IMR-90 (cell line): Measurements from ENCODE around the gene MAPKAP1. TPM values are rescaled to one million over a fixed set of nuclear protein-coding genes. Genes with fewer than 3 reads are reported as not detected.

Experiments
- ATAC-seq: fragments of 200-7000 bp; cut with Tn5 transposase; 2 replicates; pipeline ENCODE4 v1.9.1; 2020; ENCODE audit warnings: low read depth, mild to moderate bottlenecking, moderate library complexity
- BruUV-seq: library from RNA; stranded (reverse); fragments of 400-500 nt; replicated peaks from 2 replicates; lab custom pipeline; 2021; lab: Mats Ljungman, UMichigan
- CTCF ChIA-PET: fragments of 300-600 bp; formaldehyde crosslinking; extraction: SDS; loops from one replicate; lab custom pipeline; 2021; ENCODE audit warnings: antibody characterized with exemption; lab: Yijun Ruan, JAX
- POLR2A ChIA-PET: fragments of 300-600 bp; sonication (Branson Sonifier 250); formaldehyde crosslinking; loops from one replicate; lab custom pipeline; 2022; ENCODE audit warnings: antibody characterized with exemption; ENCODE audit not compliant: unreplicated experiment; lab: Charles Lee
- DNase-seq: peaks from one replicate; pipeline ENCODE4 v3.0.0; 2013
- H2AFZ ChIP-seq: replicated peaks from 2 replicates; pipeline ENCODE3; 2013; ENCODE audit warnings: low read length, mild to moderate bottlenecking; ENCODE audit not compliant: poor library complexity
- H2AK5ac ChIP-seq: 2 replicates; pipeline ENCODE4 v1.6.1; 2013; ENCODE audit warnings: low read depth, low read length, inconsistent platforms
- H2AK9ac ChIP-seq: replicated peaks from 2 replicates; pipeline ENCODE3; 2013; ENCODE audit warnings: mild to moderate bottlenecking, low read depth, low read length, moderate library complexity; ENCODE audit not compliant: poor library complexity
- H2BK120ac ChIP-seq: 2 replicates; pipeline ENCODE4 v1.6.1; 2013; ENCODE audit warnings: low read depth, low read length, inconsistent platforms
- H2BK15ac ChIP-seq: 3 replicates; pipeline ENCODE4 v1.6.1; 2013; ENCODE audit warnings: low read depth, low read length, inconsistent platforms
- H2BK20ac ChIP-seq: 2 replicates; pipeline ENCODE4 v1.6.1; 2013; ENCODE audit warnings: low read depth, mild to moderate bottlenecking, inconsistent platforms, low read length, moderate library complexity
- H2BK5ac ChIP-seq: 2 replicates; pipeline ENCODE4 v1.6.1; 2013; ENCODE audit warnings: mild to moderate bottlenecking, low read depth, low read length, inconsistent platforms; ENCODE audit not compliant: poor library complexity, severe bottlenecking
- H3K14ac ChIP-seq: replicated peaks from 2 replicates; pipeline ENCODE4 v1.6.1; 2013; ENCODE audit warnings: low read depth, low read length, inconsistent platforms
- H3K18ac ChIP-seq: 2 replicates; pipeline ENCODE4 v1.6.1; 2013; ENCODE audit warnings: low read depth, low read length, control low read depth
- H3K23ac ChIP-seq: 2 replicates; pipeline ENCODE4 v1.6.1; 2013; ENCODE audit warnings: low read depth, low read length, inconsistent platforms
- H3K27ac ChIP-seq: 2 replicates; pipeline ENCODE4 v1.5.1; 2013; ENCODE audit warnings: mild to moderate bottlenecking, control low read depth, low read length; ENCODE audit not compliant: insufficient read depth
- H3K27me3 ChIP-seq: 2 replicates; pipeline ENCODE4 v1.6.1; 2013; ENCODE audit warnings: low read length; ENCODE audit not compliant: control insufficient read depth, insufficient read depth
- H3K36me3 ChIP-seq: 2 replicates; pipeline ENCODE4 v1.6.1; 2013; ENCODE audit warnings: low read length, mixed read lengths; ENCODE audit not compliant: control insufficient read depth, insufficient read depth
- H3K4ac ChIP-seq: 2 replicates; pipeline ENCODE4 v1.6.1; 2013; ENCODE audit warnings: low read depth, low read length, inconsistent platforms
- H3K4me1 ChIP-seq: 2 replicates; pipeline ENCODE4 v1.6.1; 2013; ENCODE audit warnings: low read length, mixed read lengths; ENCODE audit not compliant: control insufficient read depth, insufficient read depth
- H3K4me2 ChIP-seq: 2 replicates; pipeline ENCODE4 v1.6.1; 2013; ENCODE audit warnings: low read depth, mild to moderate bottlenecking, control low read depth, low read length, moderate library complexity
- H3K4me3 ChIP-seq: 2 replicates; pipeline ENCODE4 v1.5.1; 2013; ENCODE audit warnings: low read depth, mild to moderate bottlenecking, control low read depth, low read length, moderate library complexity; ENCODE audit not compliant: insufficient read depth
- H3K56ac ChIP-seq: 2 replicates; pipeline ENCODE4 v1.6.1; 2013; ENCODE audit warnings: low read length, inconsistent platforms; ENCODE audit not compliant: insufficient read depth; ENCODE audit errors: extremely low read depth
- H3K79me1 ChIP-seq, 2 experiments: 2 replicates each; pipeline ENCODE4 v1.6.1; 2013; ENCODE audit warnings: low read length in 2 of 2, inconsistent platforms in 1 of 2, low read depth in 1 of 2
- H3K9ac ChIP-seq: 2 replicates; pipeline ENCODE4 v1.6.1; 2013; ENCODE audit warnings: low read depth, low read length, control low read depth
- H3K9me1 ChIP-seq: 2 replicates; pipeline ENCODE4 v1.6.1; 2013; ENCODE audit warnings: low read length, inconsistent platforms; ENCODE audit not compliant: insufficient read depth
- H3K9me3 ChIP-seq: 2 replicates; pipeline ENCODE4 v1.6.1; 2013; ENCODE audit warnings: low read length; ENCODE audit not compliant: control insufficient read depth, insufficient read depth
- H4K20me1 ChIP-seq: 2 replicates; pipeline ENCODE4 v1.6.1; 2013; ENCODE audit warnings: low read length, inconsistent platforms; ENCODE audit not compliant: insufficient read depth
- H4K5ac ChIP-seq: 2 replicates; pipeline ENCODE4 v1.6.1; 2013; ENCODE audit warnings: mild to moderate bottlenecking, low read depth, low read length, control low read depth
- H4K8ac ChIP-seq, 2 experiments: 2 replicates each; pipeline ENCODE4 v1.6.1; 2013; ENCODE audit warnings: low read depth in 2 of 2, low read length in 2 of 2, control low read depth in 1 of 2, inconsistent platforms in 1 of 2
- H4K91ac ChIP-seq: 2 replicates; pipeline ENCODE4 v1.6.1; 2013; ENCODE audit warnings: low read depth, low read length, inconsistent platforms; ENCODE audit not compliant: insufficient read depth
- BHLHE40 ChIP-seq: fragments of 150-350 bp; IDR thresholded peaks from 2 replicates; pipeline ENCODE4 v1.6.1; 2016; ENCODE audit warnings: mild to moderate bottlenecking, low read depth, low read length
- FOS ChIP-seq: fragments of 150-350 bp; IDR thresholded peaks from 2 replicates; pipeline ENCODE4 v1.6.1; 2016; ENCODE audit warnings: low read depth, low read length
- MAZ ChIP-seq: IDR thresholded peaks from 2 replicates; pipeline ENCODE4 v1.6.1; 2012; ENCODE audit warnings: low read depth, mild to moderate bottlenecking, low read length, improper control_type of control experiment, moderate library complexity, borderline replicate concordance
- NFE2L2 ChIP-seq: fragments of 150-350 bp; IDR thresholded peaks from 2 replicates; pipeline ENCODE4 v1.6.1; 2016; ENCODE audit warnings: low read depth, mild to moderate bottlenecking, low read length
- POLR2A ChIP-seq: IDR thresholded peaks from 2 replicates; pipeline ENCODE4 v1.6.1; 2012; ENCODE audit warnings: mild to moderate bottlenecking, low read depth, low read length
- RAD21 ChIP-seq: IDR thresholded peaks from 2 replicates; pipeline ENCODE4 v1.6.1; 2012; ENCODE audit warnings: low read length, improper control_type of control experiment
- RFX5 ChIP-seq: IDR thresholded peaks from 2 replicates; pipeline ENCODE4 v1.8.0; 2012; ENCODE audit warnings: low read depth, mild to moderate bottlenecking, low read length, moderate library complexity
- USF2 ChIP-seq: fragments of 150-350 bp; IDR thresholded peaks from 2 replicates; pipeline ENCODE4 v1.6.1; 2017; ENCODE audit warnings: mild to moderate bottlenecking, antibody characterized with exemption, low read length, low read depth
- WGBS, 2 experiments: methylation state at CpG; one replicate each; pipeline versions ENCODE4 v1.1.5 to v1.1.7; 2013; ENCODE audit warnings: missing lambda C conversion rate in 2 of 2; ENCODE audit not compliant: insufficient read length in 1 of 2; ENCODE audit errors: extremely low coverage in 2 of 2; 5-methylcytosine and 5-hydroxymethylcytosine counted together
- dilution Hi-C: fragments of 300-500 bp; cut with HindIII; formaldehyde crosslinking; loops from one replicate; pipeline ENCODE4 v1.14.3; 2018; ENCODE audit warnings: low sequenced_read_pairs; ENCODE audit not compliant: unreplicated experiment
- in situ Hi-C: fragments of 300-500 bp; cut with MboI; formaldehyde crosslinking; loops from 3 replicates; pipeline ENCODE4 v1.14.3; 2019; ENCODE audit warnings: low sequenced_read_pairs, inconsistent platforms, mixed read lengths
- intact Hi-C: fragments of 100-400 bp; cut with micrococcal nuclease; formaldehyde crosslinking; loops from 2 replicates; pipeline ENCODE4 v1.10.0; 2022
- polyA plus RNA-seq, 3 experiments: library from polyadenylated mRNA; depleted of rRNA; stranded (reverse); fragments of >200 nt; gene quantifications; 2 replicates each; pipeline ENCODE4 v1.2.3, GENCODE V29; 2012; ENCODE audit warnings: low replicate concordance in 1 of 3
- total RNA-seq: library from RNA; depleted of rRNA; stranded (reverse); fragments of >200 nt; gene quantifications from 2 replicates; pipeline ENCODE4 v1.2.3, GENCODE V29; 2012
- TF ChIP-seq, protein P1 (sequence below): fragments of 150-350 bp; IDR thresholded peaks from 2 replicates; pipeline ENCODE4 v1.6.1; 2016; ENCODE audit warnings: low read depth, mild to moderate bottlenecking, low read length, moderate library complexity, borderline replicate concordance
- TF ChIP-seq, protein P2 (sequence below): conservative IDR thresholded peaks from 2 replicates; pipeline ENCODE4 v1.5.1; 2012; ENCODE audit warnings: mild to moderate bottlenecking, low read depth, low read length, improper control_type of control experiment

MAPKAP1 gene
- total and polyA plus RNA-seq, 2 of the 4 experiments (the other 2 are of a cell fraction), result 87.2 to 158 TPM

DNA sequence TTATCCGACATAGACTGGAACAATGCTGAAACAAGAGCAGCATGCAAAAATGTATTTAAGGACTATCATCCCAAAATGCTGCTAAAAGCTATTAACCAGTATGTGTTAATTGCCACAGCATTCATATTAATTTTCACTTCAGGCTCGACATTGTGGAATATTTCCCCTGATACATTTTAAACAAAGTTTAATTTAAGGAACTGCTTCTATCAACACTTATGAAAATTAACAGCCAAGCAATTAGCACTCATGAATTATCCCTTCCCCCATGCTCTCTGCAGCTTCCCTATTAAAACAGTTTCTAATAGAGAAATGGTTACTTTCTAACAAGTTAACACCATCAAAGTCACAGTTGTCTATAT, 54.8 kb downstream of the MAPKAP1 start:
- Histone ChIP-seq H3K18ac (no peak overlapping the region), H2AFZ (no peak overlapping the region), H3K9ac (no peak overlapping the region), H4K8ac (no peak overlapping the region), H3K4me3 (no peak overlapping the region), H2AK9ac (no peak overlapping the region), H3K4me1 (peaks cover 25% of the 10 kb centered on the region), H3K4me2 (no peak overlapping the region), H3K9me3 (no peaks in the 10 kb centered on the region), H3K9me1 (peaks cover 10% of the 10 kb centered on the region), H4K91ac (no peak overlapping the region), H3K23ac (no peak overlapping the region), H3K14ac (no peak overlapping the region), H2BK20ac (no peak overlapping the region), H2BK120ac (no peak overlapping the region), H3K4ac (no peak overlapping the region), H3K27ac (no peak overlapping the region), H2BK5ac (no peak overlapping the region), H2AK5ac (no peak overlapping the region), H3K56ac (no peak overlapping the region), H3K27me3 (no peaks in the 10 kb centered on the region), H3K79me1 (peaks cover 45 to 83% of the 10 kb centered on the region in 2 experiments), H4K20me1 (no peaks in the 10 kb centered on the region), H2BK15ac (no peak overlapping the region), H3K36me3 (peaks cover 6% of the 10 kb centered on the region; the same call in 1 of the 2 replicates), H4K5ac (no peak overlapping the region)
- TF ChIP-seq USF2 (no peak), RFX5 (no peak), BHLHE40 (no peak), NFE2L2 (no peak), POLR2A (no peak), MAZ (no peak), FOS (no peak), RAD21 (no peak)
- TF ChIP-seq, protein P1, sequence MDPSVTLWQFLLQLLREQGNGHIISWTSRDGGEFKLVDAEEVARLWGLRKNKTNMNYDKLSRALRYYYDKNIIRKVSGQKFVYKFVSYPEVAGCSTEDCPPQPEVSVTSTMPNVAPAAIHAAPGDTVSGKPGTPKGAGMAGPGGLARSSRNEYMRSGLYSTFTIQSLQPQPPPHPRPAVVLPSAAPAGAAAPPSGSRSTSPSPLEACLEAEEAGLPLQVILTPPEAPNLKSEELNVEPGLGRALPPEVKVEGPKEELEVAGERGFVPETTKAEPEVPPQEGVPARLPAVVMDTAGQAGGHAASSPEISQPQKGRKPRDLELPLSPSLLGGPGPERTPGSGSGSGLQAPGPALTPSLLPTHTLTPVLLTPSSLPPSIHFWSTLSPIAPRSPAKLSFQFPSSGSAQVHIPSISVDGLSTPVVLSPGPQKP, result no peak
- TF ChIP-seq, protein P2, sequence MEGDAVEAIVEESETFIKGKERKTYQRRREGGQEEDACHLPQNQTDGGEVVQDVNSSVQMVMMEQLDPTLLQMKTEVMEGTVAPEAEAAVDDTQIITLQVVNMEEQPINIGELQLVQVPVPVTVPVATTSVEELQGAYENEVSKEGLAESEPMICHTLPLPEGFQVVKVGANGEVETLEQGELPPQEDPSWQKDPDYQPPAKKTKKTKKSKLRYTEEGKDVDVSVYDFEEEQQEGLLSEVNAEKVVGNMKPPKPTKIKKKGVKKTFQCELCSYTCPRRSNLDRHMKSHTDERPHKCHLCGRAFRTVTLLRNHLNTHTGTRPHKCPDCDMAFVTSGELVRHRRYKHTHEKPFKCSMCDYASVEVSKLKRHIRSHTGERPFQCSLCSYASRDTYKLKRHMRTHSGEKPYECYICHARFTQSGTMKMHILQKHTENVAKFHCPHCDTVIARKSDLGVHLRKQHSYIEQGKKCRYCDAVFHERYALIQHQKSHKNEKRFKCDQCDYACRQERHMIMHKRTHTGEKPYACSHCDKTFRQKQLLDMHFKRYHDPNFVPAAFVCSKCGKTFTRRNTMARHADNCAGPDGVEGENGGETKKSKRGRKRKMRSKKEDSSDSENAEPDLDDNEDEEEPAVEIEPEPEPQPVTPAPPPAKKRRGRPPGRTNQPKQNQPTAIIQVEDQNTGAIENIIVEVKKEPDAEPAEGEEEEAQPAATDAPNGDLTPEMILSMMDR, result no peak
- ChIA-PET POLR2A (no interaction called here), CTCF (interaction anchor here (0.6 kb wide), 1 partner anchor 10 kb away, joined by 3 read pairs; no protein-coding TSS in a partner anchor)
- dilution Hi-C loops (no loop called here), intact Hi-C loops (no loop called here), in situ Hi-C loops (no loop called here)
- WGBS, 2 experiments, result no CpG with 5 or more reads among the region's 2 CpGs
- no TSS peak for BruUV-seq
- no peak for ATAC-seq
- DNase-seq, result no peak
